ENCODE results near the gene WNT3A. TPM values are rescaled to one million over a fixed set of nuclear protein-coding genes. Genes with fewer than 3 reads are reported as not detected.
A peak's percentile ranks its signal among the peaks of the same experiment; 100 is the strongest.

The WNT3A gene
- total RNA-seq, 1 experiment from 2014 or later = 0.31 TPM

GRCh38 chr1:228070173-228070572 lies 63.4 kb downstream of the WNT3A start:
- no peak for DNase-seq
- Histone ChIP-seq H3K36me3 (replicated peaks; ENCODE audit: control insufficient read depth, insufficient read depth, low read length) (no peaks in the 10 kb centered on the region), H3K4me3 (ENCODE audit: insufficient read depth, low read depth, low read length) (no peak overlapping the region), H3K27me3 (ENCODE audit: control insufficient read depth, insufficient read depth, low read length) (peaks cover 65% of the 10 kb centered on the region)

- H3K36me3 ChIP-seq (replicated peaks; ENCODE audit: control insufficient read depth, insufficient read depth, low read length) = no peaks in the 10 kb centered on the region
- no peak overlapping the region for H3K4me3 ChIP-seq (ENCODE audit: insufficient read depth, low read depth, low read length)
- peaks cover 66% of the 10 kb centered on the region for H3K27me3 ChIP-seq (ENCODE audit: control insufficient read depth, insufficient read depth, low read length)
- DNase-seq = no peak
Measured at GRCh38 chr1:228070851-228071250, 64.1 kb downstream of the WNT3A start.

- Histone ChIP-seq H3K36me3 (replicated peaks; ENCODE audit: control insufficient read depth, insufficient read depth, low read length) (no peaks in the 10 kb centered on the region), H3K4me3 (ENCODE audit: insufficient read depth, low read depth, low read length) (no peak overlapping the region), H3K27me3 (ENCODE audit: control insufficient read depth, insufficient read depth, low read length) (peaks cover 63% of the 10 kb centered on the region)
- no peak for DNase-seq
Measured at GRCh38 chr1:228071839-228072657, 65.2 kb downstream of the WNT3A start.

GRCh38 chr1:228072658-228073043 lies 65.9 kb downstream of the WNT3A start:
- Histone ChIP-seq H3K4me3 (ENCODE audit: insufficient read depth, low read depth, low read length) (no peak overlapping the region), H3K36me3 (replicated peaks; ENCODE audit: control insufficient read depth, insufficient read depth, low read length) (no peaks in the 10 kb centered on the region), H3K27me3 (ENCODE audit: control insufficient read depth, insufficient read depth, low read length) (peaks cover 63% of the 10 kb centered on the region)
- no peak for DNase-seq

- DNase-seq = no peak
- Histone ChIP-seq H3K36me3 (replicated peaks; ENCODE audit: control insufficient read depth, insufficient read depth, low read length) (no peaks in the 10 kb centered on the region), H3K27me3 (ENCODE audit: control insufficient read depth, insufficient read depth, low read length) (peaks cover 67% of the 10 kb centered on the region), H3K4me3 (ENCODE audit: insufficient read depth, low read depth, low read length) (no peak overlapping the region)
Measured at GRCh38 chr1:228073061-228073856, 66.5 kb downstream of the WNT3A start.

- H3K27me3 ChIP-seq (ENCODE audit: control insufficient read depth, insufficient read depth, low read length) = peaks cover 67% of the 10 kb centered on the region
- DNase-seq = peak; percentile 89
Measured at GRCh38 chr1:228073857-228074545, 67.2 kb downstream of the WNT3A start.

GRCh38 chr1:228074954-228075730 lies 68.3 kb downstream of the WNT3A start:
- no peak for DNase-seq
- peaks cover 66% of the 10 kb centered on the region for H3K27me3 ChIP-seq (ENCODE audit: control insufficient read depth, insufficient read depth, low read length)
- H3K36me3 ChIP-seq (replicated peaks; ENCODE audit: control insufficient read depth, insufficient read depth, low read length) = no peaks in the 10 kb centered on the region
- no peak overlapping the region for H3K4me3 ChIP-seq (ENCODE audit: insufficient read depth, low read depth, low read length)

More at GRCh38 chr1:228073857-228074545, 67.2 kb downstream of the WNT3A start:
- Histone ChIP-seq H3K4me3 (ENCODE audit: insufficient read depth, low read depth, low read length) (no peak overlapping the region), H3K36me3 (replicated peaks; ENCODE audit: control insufficient read depth, insufficient read depth, low read length) (no peaks in the 10 kb centered on the region)

- DNase-seq = no peak
- Histone ChIP-seq H3K4me3 (ENCODE audit: insufficient read depth, low read depth, low read length) (no peak overlapping the region), H3K27me3 (ENCODE audit: control insufficient read depth, insufficient read depth, low read length) (peaks cover 62% of the 10 kb centered on the region), H3K36me3 (replicated peaks; ENCODE audit: control insufficient read depth, insufficient read depth, low read length) (no peaks in the 10 kb centered on the region)
Measured at GRCh38 chr1:228075801-228076271, 69.0 kb downstream of the WNT3A start.

GRCh38 chr1:228076796-228077430 lies 70.1 kb downstream of the WNT3A start:
- no peak overlapping the region for H3K4me3 ChIP-seq (ENCODE audit: insufficient read depth, low read depth, low read length)
- no peaks in the 10 kb centered on the region for H3K36me3 ChIP-seq (replicated peaks; ENCODE audit: control insufficient read depth, insufficient read depth, low read length)
- H3K27me3 ChIP-seq (ENCODE audit: control insufficient read depth, insufficient read depth, low read length) = peaks cover 57% of the 10 kb centered on the region
- DNase-seq = no peak

- no peak for DNase-seq
- peaks cover 48% of the 10 kb centered on the region for H3K27me3 ChIP-seq (ENCODE audit: control insufficient read depth, insufficient read depth, low read length)
- H3K36me3 ChIP-seq (replicated peaks; ENCODE audit: control insufficient read depth, insufficient read depth, low read length) = no peaks in the 10 kb centered on the region
- no peak overlapping the region for H3K4me3 ChIP-seq (ENCODE audit: insufficient read depth, low read depth, low read length)
Measured at GRCh38 chr1:228077565-228078330, 71.0 kb downstream of the WNT3A start.

GRCh38 chr1:228079013-228079412 lies 72.2 kb downstream of the WNT3A start:
- no peak for DNase-seq
- Histone ChIP-seq H3K4me3 (ENCODE audit: insufficient read depth, low read depth, low read length) (no peak overlapping the region), H3K36me3 (replicated peaks; ENCODE audit: control insufficient read depth, insufficient read depth, low read length) (no peaks in the 10 kb centered on the region; the same call in 1 of the 2 replicates), H3K27me3 (ENCODE audit: control insufficient read depth, insufficient read depth, low read length) (peaks cover 39% of the 10 kb centered on the region)

GRCh38 chr1:228079601-228080263 lies 72.9 kb downstream of the WNT3A start:
- no peak for DNase-seq
- Histone ChIP-seq H3K36me3 (replicated peaks; ENCODE audit: control insufficient read depth, insufficient read depth, low read length) (no peaks in the 10 kb centered on the region; the same call in 1 of the 2 replicates), H3K4me3 (ENCODE audit: insufficient read depth, low read depth, low read length) (no peak overlapping the region), H3K27me3 (ENCODE audit: control insufficient read depth, insufficient read depth, low read length) (peaks cover 34% of the 10 kb centered on the region)
